Fibroblast of lung (primary cell): ENCODE data around the gene PHC2.

Experiments used
- EZH2 ChIP-seq: IDR thresholded peaks from 2 replicates; pipeline ENCODE4 v1.5.1; 2012; ENCODE audit warnings: low read length, control low read depth, mild to moderate bottlenecking; ENCODE audit errors: missing control alignments
- TF ChIP-seq, protein P1 (sequence below), 2 donors: IDR thresholded peaks in 1 of 2; conservative IDR thresholded peaks in 1 of 2; 1 replicate in 1 of 2; 2 replicates in 1 of 2; pipeline ENCODE4 v1.5.1; 2011 to 2012; ENCODE audit warnings: low read length in 2 of 2, control low read depth in 1 of 2, inconsistent platforms in 1 of 2, low read depth in 1 of 2, mild to moderate bottlenecking in 1 of 2

DNA sequence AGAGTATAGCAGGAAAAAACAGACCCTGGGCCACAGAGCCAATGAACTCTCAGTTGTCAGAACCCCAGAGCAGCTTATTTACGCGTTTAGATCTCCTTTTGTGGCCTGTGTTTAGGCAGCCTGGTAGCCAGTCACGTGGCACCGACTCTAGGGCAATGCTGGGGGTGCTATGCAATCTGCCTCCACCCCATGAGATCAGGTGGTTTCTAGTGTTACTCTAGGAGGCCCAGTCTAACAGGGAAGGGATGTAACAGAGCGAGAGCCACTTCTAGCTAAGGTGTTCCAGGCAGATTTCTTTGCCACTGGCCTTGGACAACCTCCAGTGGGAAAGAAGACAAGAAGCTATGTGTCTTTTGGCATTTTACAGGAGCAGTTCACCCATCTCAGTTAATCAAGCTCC, 98.0 kb downstream of the PHC2 start:
- TF ChIP-seq, protein P1, sequence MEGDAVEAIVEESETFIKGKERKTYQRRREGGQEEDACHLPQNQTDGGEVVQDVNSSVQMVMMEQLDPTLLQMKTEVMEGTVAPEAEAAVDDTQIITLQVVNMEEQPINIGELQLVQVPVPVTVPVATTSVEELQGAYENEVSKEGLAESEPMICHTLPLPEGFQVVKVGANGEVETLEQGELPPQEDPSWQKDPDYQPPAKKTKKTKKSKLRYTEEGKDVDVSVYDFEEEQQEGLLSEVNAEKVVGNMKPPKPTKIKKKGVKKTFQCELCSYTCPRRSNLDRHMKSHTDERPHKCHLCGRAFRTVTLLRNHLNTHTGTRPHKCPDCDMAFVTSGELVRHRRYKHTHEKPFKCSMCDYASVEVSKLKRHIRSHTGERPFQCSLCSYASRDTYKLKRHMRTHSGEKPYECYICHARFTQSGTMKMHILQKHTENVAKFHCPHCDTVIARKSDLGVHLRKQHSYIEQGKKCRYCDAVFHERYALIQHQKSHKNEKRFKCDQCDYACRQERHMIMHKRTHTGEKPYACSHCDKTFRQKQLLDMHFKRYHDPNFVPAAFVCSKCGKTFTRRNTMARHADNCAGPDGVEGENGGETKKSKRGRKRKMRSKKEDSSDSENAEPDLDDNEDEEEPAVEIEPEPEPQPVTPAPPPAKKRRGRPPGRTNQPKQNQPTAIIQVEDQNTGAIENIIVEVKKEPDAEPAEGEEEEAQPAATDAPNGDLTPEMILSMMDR (conservative IDR thresholded peaks at IDR 0.05 in 1 of 2, IDR thresholded peaks at IDR 0.05 in 1 of 2; ENCODE audit: low read depth in 1 of 2, low read length in 2 of 2), result no peak
- no peak for TF ChIP-seq EZH2
